ENCODE results near the gene EIPR1. TPM values are rescaled to one million over a fixed set of nuclear protein-coding genes. Genes with fewer than 3 reads are reported as not detected.

Gene EIPR1
- total and polyA plus RNA-seq, 2 of the 4 experiments (the other 2 are of a cell fraction) = 46.5 to 67.4 TPM

DNA sequence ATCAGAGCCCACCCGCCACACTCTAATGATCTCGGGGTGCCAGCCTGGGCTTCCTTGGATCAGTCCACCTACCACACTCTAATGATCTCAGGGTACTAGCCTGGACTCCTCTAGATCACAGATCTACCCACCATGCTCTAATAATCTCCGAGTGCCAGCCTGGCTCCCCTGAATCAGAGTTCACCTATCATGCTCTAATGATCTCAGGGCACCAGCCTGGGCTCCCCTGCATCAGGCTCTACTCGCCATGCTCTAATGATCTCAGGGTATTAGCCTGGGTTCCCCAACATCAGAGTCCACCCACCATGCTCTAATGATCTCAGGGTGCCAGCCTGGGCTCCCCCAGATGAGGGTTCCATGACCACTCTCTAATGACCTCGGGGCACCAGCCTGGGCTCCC is 48.1 kb downstream of the EIPR1 start:
- Histone ChIP-seq H2AFZ (replicated peaks; ENCODE audit: low read length, poor library complexity) (no peak overlapping the region), H2AK9ac (replicated peaks; ENCODE audit: low read depth, low read length, poor library complexity) (no peak overlapping the region), H3K9ac (ENCODE audit: low read depth, low read length) (no peak overlapping the region), H2BK5ac (ENCODE audit: low read depth, low read length, poor library complexity, severe bottlenecking) (no peak overlapping the region), H3K14ac (replicated peaks; ENCODE audit: low read depth, low read length) (no peak overlapping the region), H2AK5ac (ENCODE audit: low read depth, low read length) (no peak overlapping the region), H4K8ac (ENCODE audit: low read depth in 2 of 2, low read length in 2 of 2) (no peak overlapping the region), H3K18ac (ENCODE audit: low read depth, low read length) (no peak overlapping the region), H3K27me3 (ENCODE audit: control insufficient read depth, insufficient read depth, low read length) (no peaks in the 10 kb centered on the region), H3K4me1 (ENCODE audit: control insufficient read depth, insufficient read depth, low read length) (no peaks in the 10 kb centered on the region), H3K56ac (ENCODE audit: extremely low read depth, insufficient read depth, low read length) (no peak overlapping the region), H3K4ac (ENCODE audit: low read depth, low read length) (no peak overlapping the region), H3K9me1 (ENCODE audit: insufficient read depth, low read length) (peaks cover 12% of the 10 kb centered on the region), H3K79me1 (ENCODE audit: low read depth in 1 of 2, low read length in 2 of 2) (peaks cover 5 to 10% of the 10 kb centered on the region in 2 experiments; a peak in 3 of 4 replicates), H3K23ac (ENCODE audit: low read depth, low read length) (no peak overlapping the region), H4K5ac (ENCODE audit: low read depth, low read length) (no peak overlapping the region), H3K36me3 (ENCODE audit: control insufficient read depth, insufficient read depth, low read length) (peaks cover 13% of the 10 kb centered on the region), H3K9me3 (ENCODE audit: control insufficient read depth, insufficient read depth, low read length) (no peaks in the 10 kb centered on the region), H3K4me3 (ENCODE audit: insufficient read depth, low read depth, low read length) (no peak overlapping the region), H4K91ac (ENCODE audit: insufficient read depth, low read depth, low read length) (no peak overlapping the region), H3K27ac (ENCODE audit: insufficient read depth, low read length) (no peak overlapping the region), H2BK15ac (ENCODE audit: low read depth, low read length) (no peak overlapping the region), H3K4me2 (ENCODE audit: low read depth, low read length) (no peak overlapping the region), H2BK20ac (ENCODE audit: low read depth, low read length) (no peak overlapping the region), H2BK120ac (ENCODE audit: low read depth, low read length) (no peak overlapping the region), H4K20me1 (ENCODE audit: insufficient read depth, low read length) (no peaks in the 10 kb centered on the region)
- POLR2A ChIA-PET (ENCODE audit: unreplicated experiment) = no interaction called here
- no peak for TF ChIP-seq MXI1 (IDR thresholded peaks at IDR 0.05; ENCODE audit: borderline replicate concordance, low read depth, low read length)
- TF ChIP-seq, protein P1, sequence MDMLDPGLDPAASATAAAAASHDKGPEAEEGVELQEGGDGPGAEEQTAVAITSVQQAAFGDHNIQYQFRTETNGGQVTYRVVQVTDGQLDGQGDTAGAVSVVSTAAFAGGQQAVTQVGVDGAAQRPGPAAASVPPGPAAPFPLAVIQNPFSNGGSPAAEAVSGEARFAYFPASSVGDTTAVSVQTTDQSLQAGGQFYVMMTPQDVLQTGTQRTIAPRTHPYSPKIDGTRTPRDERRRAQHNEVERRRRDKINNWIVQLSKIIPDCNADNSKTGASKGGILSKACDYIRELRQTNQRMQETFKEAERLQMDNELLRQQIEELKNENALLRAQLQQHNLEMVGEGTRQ (IDR thresholded peaks at IDR 0.05; ENCODE audit: low read depth, low read length) = no peak
- no peak for TF ChIP-seq RAD21 (IDR thresholded peaks at IDR 0.05; ENCODE audit: low read length)
- no peak for TF ChIP-seq CHD1 (IDR thresholded peaks at IDR 0.05; ENCODE audit: low read depth, low read length)
- no peak for TF ChIP-seq POLR2A (IDR thresholded peaks at IDR 0.05; ENCODE audit: low read depth, low read length)
- TF ChIP-seq CEBPB (IDR thresholded peaks at IDR 0.05; ENCODE audit: low read depth, low read length) = no peak
- TF ChIP-seq MAZ (IDR thresholded peaks at IDR 0.05; ENCODE audit: borderline replicate concordance, low read depth, low read length) = no peak
- no peak for TF ChIP-seq RFX5 (IDR thresholded peaks at IDR 0.05; ENCODE audit: low read depth, low read length)
- TF ChIP-seq FOS (IDR thresholded peaks at IDR 0.05; ENCODE audit: low read depth, low read length) = no peak
- no peak for TF ChIP-seq BHLHE40 (IDR thresholded peaks at IDR 0.05; ENCODE audit: low read depth, low read length)
- DNase-seq (no peak), ATAC-seq (ENCODE audit: low read depth) (no peak)
- BruUV-seq (replicated peaks) = no TSS peak
- dilution Hi-C loops (cut with HindIII; ENCODE audit: low sequenced_read_pairs, unreplicated experiment) = no loop called here
- CTCF ChIA-PET = no interaction called here
- in situ Hi-C loops (cut with MboI; ENCODE audit: low sequenced_read_pairs) = no loop called here
- 100% methylated on average over 1 of the region's 5 CpGs; no CpG with 5 or more reads in 1 of the 2 experiments for WGBS, 2 experiments (ENCODE audit: extremely low coverage in 2 of 2, insufficient read length in 1 of 2)
- intact Hi-C loops (cut with micrococcal nuclease) = no loop called here

Measured in IMR-90 (cell line).